Neural progenitor cell (in vitro differentiated cells): ENCODE results near the gene MYO1E.

Source experiments
- EZH2 ChIP-seq: fragments of 200-600 bp; sonication (generic); IDR thresholded peaks from 2 replicates; pipeline ENCODE4 v1.6.1; 2017; ENCODE audit warnings: antibody characterized with exemption, mild to moderate bottlenecking, moderate library complexity
- EZH2phosphoT487 ChIP-seq: fragments of 200-600 bp; sonication (generic); IDR thresholded peaks from 2 replicates; pipeline ENCODE4 v1.6.1; 2017; ENCODE audit warnings: antibody characterized with exemption
- TF ChIP-seq, protein P1 (sequence below): fragments of 200-600 bp; sonication (generic); IDR thresholded peaks from 2 replicates; pipeline ENCODE4 v1.5.1; 2017; ENCODE audit warnings: antibody characterized with exemption, mild to moderate bottlenecking

DNA sequence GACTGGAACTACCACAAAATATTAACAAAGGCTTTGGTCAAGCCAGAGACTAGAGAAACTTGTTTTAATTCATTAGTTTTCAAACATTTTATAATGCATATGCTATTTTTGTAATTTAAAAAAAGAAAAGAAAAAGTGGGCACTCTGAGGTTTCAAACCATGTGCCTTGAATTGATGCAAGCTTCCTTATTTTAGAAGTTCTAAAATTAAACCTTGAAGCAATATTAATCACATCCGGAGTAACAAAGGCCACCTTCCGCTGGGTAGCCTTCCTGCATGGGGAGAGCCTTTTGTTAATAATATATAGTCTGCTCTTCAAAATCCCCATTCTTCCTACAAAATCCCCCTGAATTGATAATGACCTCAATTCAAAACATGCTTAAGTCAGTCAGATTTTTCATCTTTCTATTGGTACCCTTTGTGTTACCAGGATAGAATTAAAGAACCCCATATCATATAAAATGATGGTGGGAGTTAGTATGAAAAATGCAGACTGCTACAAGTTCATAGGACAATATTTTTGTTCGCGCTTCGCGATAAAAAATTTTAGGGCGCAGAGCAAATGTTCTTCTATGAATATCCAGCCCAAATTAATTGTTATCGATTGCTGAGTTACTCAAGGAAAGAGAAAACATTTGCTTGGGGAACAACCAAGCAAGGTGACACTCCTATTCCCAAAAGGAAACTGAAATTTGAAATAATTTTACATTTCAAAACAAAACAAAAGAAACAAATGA, 135.4 kb downstream of the MYO1E start:
- TF ChIP-seq, protein P1, sequence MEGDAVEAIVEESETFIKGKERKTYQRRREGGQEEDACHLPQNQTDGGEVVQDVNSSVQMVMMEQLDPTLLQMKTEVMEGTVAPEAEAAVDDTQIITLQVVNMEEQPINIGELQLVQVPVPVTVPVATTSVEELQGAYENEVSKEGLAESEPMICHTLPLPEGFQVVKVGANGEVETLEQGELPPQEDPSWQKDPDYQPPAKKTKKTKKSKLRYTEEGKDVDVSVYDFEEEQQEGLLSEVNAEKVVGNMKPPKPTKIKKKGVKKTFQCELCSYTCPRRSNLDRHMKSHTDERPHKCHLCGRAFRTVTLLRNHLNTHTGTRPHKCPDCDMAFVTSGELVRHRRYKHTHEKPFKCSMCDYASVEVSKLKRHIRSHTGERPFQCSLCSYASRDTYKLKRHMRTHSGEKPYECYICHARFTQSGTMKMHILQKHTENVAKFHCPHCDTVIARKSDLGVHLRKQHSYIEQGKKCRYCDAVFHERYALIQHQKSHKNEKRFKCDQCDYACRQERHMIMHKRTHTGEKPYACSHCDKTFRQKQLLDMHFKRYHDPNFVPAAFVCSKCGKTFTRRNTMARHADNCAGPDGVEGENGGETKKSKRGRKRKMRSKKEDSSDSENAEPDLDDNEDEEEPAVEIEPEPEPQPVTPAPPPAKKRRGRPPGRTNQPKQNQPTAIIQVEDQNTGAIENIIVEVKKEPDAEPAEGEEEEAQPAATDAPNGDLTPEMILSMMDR, result no peak
- TF ChIP-seq EZH2 (no peak), EZH2phosphoT487 (no peak)
